Ishikawa (cell line): Measurements from ENCODE around the gene FAM174C.

Source experiments
- CREB1 ChIP-seq: IDR thresholded peaks from 2 replicates; pipeline ENCODE4 v1.6.1; 2012; ENCODE audit warnings: low read depth
- EP300 ChIP-seq: IDR thresholded peaks from 2 replicates; pipeline ENCODE4 v1.6.1; 2012; ENCODE audit warnings: borderline replicate concordance
- RAD21 ChIP-seq: IDR thresholded peaks from 2 replicates; pipeline ENCODE4 v1.6.1; 2012; ENCODE audit warnings: low read depth
- TAF1 ChIP-seq: IDR thresholded peaks from 2 replicates; pipeline ENCODE4 v1.6.1; 2012; ENCODE audit warnings: low read depth, mild to moderate bottlenecking
- TF ChIP-seq, protein P1 (sequence below): IDR thresholded peaks from 2 replicates; pipeline ENCODE4 v1.6.1; 2012; ENCODE audit warnings: low read depth, mild to moderate bottlenecking

DNA sequence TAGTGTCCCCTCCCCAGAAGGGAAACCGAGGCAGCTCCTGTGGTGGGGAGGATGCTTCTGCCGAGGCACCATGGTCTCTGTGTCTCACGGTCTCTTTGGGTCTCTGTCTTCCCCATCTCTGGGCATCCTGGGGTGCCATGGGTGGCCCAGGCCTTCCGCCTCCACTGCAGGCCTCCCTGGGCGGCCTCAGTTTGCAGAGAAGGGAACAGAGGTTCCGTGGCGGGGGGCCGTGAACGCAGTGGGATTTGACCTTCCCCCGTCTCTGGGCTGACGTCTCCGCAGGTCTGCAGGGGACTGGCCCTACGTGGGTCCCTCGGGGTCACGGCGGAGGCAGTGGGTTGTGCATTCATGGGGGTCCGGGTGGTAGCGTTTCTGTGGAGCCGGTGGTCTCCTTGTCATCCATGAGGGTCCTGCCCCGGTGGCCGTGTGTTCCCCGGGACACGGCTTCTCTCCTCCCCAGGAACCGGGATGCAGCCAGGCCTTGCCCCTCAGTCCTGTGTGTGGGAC lies 14.9 kb downstream of the FAM174C start:
- TF ChIP-seq EP300 (no peak), CREB1 (no peak), TAF1 (no peak), RAD21 (no peak)
- TF ChIP-seq, protein P1, sequence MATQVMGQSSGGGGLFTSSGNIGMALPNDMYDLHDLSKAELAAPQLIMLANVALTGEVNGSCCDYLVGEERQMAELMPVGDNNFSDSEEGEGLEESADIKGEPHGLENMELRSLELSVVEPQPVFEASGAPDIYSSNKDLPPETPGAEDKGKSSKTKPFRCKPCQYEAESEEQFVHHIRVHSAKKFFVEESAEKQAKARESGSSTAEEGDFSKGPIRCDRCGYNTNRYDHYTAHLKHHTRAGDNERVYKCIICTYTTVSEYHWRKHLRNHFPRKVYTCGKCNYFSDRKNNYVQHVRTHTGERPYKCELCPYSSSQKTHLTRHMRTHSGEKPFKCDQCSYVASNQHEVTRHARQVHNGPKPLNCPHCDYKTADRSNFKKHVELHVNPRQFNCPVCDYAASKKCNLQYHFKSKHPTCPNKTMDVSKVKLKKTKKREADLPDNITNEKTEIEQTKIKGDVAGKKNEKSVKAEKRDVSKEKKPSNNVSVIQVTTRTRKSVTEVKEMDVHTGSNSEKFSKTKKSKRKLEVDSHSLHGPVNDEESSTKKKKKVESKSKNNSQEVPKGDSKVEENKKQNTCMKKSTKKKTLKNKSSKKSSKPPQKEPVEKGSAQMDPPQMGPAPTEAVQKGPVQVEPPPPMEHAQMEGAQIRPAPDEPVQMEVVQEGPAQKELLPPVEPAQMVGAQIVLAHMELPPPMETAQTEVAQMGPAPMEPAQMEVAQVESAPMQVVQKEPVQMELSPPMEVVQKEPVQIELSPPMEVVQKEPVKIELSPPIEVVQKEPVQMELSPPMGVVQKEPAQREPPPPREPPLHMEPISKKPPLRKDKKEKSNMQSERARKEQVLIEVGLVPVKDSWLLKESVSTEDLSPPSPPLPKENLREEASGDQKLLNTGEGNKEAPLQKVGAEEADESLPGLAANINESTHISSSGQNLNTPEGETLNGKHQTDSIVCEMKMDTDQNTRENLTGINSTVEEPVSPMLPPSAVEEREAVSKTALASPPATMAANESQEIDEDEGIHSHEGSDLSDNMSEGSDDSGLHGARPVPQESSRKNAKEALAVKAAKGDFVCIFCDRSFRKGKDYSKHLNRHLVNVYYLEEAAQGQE = no peak
